B cell (primary cell): ENCODE data around the gene SPOCK1.

ENCODE experiments used
- EZH2 ChIP-seq: IDR thresholded peaks from 2 replicates; pipeline ENCODE4 v1.6.1; 2012; ENCODE audit warnings: borderline replicate concordance, low read depth, mild to moderate bottlenecking, moderate library complexity, low read length; ENCODE audit not compliant: insufficient read depth, poor library complexity, severe bottlenecking
- TF ChIP-seq, protein P1 (sequence below): fragments of 200-600 bp; IDR thresholded peaks from one replicate; pipeline ENCODE4 v1.8.0; 2022; ENCODE audit warnings: antibody characterized with exemption, mild to moderate bottlenecking

DNA sequence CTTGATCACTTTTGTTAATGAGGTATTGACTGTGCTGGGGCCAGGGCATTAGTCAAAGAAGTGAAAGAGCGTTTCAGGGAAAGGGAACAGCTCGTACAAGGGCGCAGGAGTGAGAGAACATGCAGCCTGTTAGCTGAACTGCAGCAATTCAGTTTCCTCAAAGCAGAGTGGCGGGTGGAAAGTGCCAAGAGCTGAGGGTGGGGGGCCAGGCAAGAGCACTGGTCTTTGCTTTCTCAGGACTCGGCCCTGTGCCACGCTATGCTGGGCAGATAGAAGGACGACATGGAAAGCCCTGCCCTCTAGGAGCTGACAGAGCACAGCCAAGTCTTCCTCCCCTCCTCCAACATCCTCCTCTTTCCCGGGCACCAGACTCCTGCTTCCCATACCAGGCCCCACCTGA is 304.8 kb downstream of the SPOCK1 start:
- TF ChIP-seq, protein P1, sequence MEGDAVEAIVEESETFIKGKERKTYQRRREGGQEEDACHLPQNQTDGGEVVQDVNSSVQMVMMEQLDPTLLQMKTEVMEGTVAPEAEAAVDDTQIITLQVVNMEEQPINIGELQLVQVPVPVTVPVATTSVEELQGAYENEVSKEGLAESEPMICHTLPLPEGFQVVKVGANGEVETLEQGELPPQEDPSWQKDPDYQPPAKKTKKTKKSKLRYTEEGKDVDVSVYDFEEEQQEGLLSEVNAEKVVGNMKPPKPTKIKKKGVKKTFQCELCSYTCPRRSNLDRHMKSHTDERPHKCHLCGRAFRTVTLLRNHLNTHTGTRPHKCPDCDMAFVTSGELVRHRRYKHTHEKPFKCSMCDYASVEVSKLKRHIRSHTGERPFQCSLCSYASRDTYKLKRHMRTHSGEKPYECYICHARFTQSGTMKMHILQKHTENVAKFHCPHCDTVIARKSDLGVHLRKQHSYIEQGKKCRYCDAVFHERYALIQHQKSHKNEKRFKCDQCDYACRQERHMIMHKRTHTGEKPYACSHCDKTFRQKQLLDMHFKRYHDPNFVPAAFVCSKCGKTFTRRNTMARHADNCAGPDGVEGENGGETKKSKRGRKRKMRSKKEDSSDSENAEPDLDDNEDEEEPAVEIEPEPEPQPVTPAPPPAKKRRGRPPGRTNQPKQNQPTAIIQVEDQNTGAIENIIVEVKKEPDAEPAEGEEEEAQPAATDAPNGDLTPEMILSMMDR = no peak
- no peak for TF ChIP-seq EZH2
